IPS DF 4.7 (cell line): ENCODE data around the gene CDH24.
A peak's percentile ranks its signal among the peaks of the same experiment; 100 is the strongest.

Source experiments
- DNase-seq: peaks from one replicate; pipeline ENCODE4 v3.0.0-alpha.2; 2013; ENCODE audit warnings: low spot score; ENCODE audit errors: extremely low read depth

The CDH24 gene

GRCh38 chr14:23066368-23066767, 9.0 kb upstream of the CDH24 start:
- DNase-seq: no peak

GRCh38 chr14:23063601-23064000, 6.3 kb upstream of the CDH24 start:
- DNase-seq: no peak

GRCh38 chr14:23062002-23062401, 4.7 kb upstream of the CDH24 start:
- no peak for DNase-seq

DNA sequence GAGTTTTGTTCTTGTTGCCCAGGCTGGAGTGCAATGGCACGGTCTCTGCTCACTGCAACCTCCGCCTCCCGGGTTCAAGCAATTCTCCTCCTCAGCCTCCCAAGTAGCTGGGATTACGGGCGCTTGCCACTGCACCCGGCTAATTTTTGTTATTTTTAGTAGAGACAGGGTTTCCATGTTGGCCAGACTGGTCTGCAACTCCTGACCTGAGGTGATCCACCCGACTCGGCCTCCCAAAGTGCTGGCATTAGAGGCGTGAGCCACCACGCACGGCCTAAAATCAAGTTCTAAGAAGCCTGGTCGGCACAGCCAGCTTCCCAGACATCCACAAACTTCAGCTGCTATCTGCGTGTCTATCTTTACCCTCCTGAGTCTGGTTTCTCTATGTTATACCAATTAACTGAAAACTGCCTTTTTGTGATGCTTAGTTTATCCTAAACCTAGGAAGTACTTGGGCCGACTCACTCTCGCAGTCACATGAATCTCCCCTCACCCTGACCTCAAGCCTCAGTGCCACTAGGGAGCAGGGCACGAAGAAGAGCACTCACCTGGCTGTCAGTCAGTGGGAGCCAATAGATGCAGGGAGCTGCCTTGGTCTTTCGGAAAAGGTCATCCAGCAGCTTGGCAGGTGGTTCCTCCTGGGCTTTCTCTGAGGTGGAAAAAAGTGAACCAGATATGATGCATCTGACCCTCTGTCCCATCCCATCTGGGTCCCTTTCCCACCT, 3.4 kb upstream of the CDH24 start:
- no peak for DNase-seq

DNA sequence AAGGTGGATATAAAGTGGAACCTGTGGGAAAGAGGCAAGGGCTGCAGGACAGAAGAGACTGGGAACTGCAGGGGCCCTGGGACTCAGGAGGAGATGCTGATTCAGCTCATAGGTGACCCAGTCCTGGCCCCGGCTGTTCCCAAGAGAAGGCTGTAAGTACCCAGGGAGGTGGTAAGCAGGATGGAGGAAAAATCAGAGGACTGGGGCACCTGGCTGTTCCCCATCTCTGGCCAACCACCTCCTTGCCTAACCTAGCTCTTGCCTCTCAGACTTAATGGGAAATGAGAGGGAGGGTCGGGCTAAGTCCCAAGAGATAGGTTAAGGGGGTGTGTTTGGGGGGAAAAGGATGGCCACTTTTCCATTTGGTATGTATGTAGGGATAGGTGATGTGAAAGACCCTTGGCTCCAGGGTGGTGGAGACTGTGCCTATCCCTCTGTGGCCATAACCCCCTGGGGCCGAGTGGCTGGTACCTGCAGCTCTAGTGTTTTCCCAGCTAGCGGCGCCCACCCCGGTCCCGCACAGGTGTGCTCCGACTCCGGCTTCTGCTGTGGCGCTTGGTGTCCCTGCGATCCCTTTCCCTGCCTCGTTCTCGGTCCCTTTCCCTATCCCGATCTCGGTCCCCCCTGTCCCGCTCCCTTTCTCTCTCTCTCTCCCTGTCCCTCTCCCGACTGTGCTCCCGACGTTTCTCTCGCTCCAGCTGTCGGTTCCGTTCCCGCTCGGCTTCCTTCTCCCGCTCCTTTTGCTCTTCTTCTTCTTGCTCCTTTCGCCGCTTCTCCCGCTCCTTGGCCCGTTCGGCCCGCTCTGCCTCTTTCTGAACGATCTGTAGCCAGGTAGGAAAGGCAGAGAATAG, 1.6 kb upstream of the CDH24 start:
- no peak for DNase-seq

DNA sequence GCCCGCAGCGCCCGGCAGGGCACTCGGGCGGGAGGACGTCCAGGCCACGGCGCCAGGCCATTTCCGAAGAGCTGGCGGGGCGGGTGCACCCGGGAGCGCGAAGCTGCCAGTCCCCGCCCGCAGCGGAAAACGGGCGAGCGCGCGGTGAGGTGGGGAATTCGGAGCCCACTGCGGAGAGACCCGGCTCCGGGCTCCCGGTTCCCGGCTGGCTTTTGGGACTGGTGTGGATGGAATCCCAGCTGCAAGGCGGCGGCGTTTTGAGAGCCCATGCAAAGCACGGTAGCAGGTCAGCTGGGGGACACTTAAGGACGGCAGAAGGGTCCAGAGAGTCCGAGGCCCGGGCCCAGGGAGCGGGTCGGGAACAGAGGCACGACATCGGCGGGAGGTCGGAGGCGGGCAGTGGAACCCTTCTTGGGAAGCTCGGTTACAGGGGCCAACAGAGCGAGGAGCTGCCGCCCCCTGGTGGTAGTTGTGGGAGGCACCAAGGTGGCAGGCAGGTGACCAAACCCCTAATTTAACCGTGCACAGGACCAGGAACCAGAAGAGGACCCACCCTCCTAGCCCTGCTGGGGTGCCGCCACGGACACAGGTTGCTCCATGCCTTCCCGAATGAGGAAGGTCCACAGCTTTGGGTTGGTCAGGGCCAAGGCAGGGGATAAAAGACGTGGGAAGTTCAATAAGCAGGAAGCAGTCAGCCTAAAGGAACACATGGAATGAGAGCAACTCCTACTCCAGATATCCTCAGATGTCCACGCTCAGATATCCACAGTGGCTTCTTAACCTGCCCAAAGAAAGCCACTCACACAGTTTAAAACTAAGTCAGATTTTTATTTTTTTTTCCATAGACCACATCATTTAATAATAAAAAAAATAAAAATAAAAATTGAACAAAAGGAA, 685 bp upstream of the CDH24 start:
- peak; percentile 85 for DNase-seq

- no peak for DNase-seq
Observed at GRCh38 chr14:23056145-23056955, 970 bp downstream of the CDH24 start.

- no peak for DNase-seq
Observed at GRCh38 chr14:23055621-23056144, 1.6 kb downstream of the CDH24 start.

DNA sequence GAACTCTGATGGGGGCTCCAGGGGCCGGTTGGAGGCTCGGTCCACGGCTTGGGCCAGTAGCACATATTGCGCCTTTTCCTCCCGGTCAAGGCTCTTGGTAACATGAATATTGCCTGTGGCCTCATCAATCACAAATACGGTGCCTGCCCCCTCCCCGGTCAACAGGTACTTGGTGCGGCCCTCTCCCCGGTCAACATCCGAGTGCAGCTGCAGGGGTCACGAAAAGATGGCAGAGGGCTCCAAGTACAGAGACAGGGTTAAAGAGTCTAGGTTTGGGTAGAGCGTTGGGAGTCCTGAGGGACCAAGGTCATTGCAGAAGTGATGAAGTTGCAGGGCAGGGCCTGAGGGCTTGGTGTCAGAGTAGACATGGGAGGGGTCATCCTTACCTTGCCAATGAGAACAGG, 2.2 kb downstream of the CDH24 start:
- no peak for DNase-seq

- no peak for DNase-seq
Observed at GRCh38 chr14:23054000-23054811, 3.1 kb downstream of the CDH24 start.

GRCh38 chr14:23053426-23053825, 3.9 kb downstream of the CDH24 start:
- DNase-seq: no peak

DNA sequence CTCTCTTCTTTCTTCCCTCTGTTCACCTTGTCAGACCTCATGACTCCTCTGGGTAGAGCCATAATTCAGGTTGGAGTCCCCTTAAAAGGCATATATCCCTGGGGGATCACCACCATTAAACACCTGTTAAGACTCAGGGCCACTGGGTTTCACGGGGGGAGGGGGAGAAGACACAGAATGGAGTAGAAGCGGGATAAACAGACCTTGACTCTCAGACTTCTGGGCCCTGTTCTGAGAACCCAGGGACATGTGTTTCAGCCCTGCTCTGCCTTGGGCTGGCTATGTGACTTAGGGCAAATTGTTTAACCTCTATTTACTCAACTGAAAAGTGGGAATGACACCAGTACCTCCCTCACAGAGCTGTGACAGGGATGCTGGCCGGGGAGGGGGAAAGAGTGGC, 4.6 kb downstream of the CDH24 start:
- DNase-seq: no peak

DNA sequence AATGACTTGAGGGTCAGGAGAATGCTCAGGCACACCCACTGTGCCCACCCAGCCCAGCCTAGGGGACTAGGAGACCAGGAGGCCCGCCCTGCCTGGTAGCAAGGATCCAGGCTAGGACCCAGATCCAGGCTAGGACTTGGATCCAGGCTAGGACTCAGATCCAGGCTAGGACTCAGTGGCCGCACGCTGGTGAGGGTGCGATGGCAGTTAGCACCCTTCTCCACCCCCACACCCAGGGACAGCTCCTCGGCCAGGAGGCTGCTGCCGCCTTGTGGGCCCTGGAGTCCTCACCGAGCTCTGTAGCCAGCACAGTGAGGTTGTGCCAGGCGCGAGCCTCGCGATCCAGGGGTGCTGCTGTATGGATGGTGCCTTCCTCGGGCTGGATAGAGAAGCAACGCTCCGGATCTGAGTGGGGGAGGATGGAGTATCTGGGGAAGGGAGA, 5.1 kb downstream of the CDH24 start:
- DNase-seq: no peak

GRCh38 chr14:23051141-23052057, 5.9 kb downstream of the CDH24 start:
- no peak for DNase-seq

- no peak for DNase-seq
Observed at GRCh38 chr14:23049011-23049410, 8.3 kb downstream of the CDH24 start.

DNA sequence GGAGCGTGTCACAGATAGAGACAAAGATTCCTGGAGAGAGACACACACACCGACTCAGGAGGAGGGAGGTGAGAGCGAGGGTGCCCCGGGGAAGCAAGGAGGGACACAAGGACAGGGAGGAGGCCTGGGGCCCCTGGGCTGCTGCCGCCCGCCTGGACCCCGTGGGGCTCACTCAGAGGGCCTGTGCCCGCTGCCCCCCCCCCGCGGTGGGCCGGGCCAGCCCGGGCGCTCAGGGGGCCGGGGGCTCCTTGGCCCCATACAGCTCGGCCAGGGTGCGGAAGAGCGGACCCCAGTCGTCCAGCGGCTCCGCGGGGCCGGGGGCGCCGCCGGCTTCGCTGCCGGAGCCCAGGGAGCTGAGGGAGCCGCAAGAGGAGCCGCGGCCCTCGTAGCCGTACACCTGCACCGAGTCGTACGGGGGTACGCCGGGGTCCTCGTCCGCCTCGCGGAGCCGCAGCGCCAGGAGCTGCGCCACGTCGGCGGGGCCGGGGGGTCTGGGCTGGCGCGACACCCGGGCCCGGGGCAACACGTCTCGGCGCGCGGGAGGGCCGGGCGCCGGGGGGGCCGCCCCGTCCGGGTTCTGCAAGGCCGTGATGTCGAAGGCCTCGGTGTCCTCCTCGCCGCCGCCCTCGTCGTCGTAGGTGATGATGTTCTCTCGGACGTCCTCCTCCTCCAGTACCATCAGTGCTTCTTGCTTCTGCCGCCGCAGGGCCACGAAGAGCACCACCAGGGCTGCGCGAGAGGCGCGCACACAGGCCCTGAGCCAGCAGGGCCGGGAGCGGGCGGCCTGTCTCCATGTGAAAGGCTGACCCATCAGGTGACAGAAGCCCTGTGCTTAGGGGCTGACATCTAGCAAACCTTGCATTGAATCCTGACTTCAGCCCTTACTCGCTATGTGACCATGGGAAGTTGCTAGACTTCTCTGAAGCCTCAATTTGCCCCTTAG, 9.3 kb downstream of the CDH24 start:
- no peak for DNase-seq

- DNase-seq: no peak
Observed at GRCh38 chr14:23047034-23047634, 10.2 kb downstream of the CDH24 start.
